Kidney epithelial cell (primary cell): ENCODE results near the gene PCSK7. TPM values are rescaled to one million over a fixed set of nuclear protein-coding genes. Genes with fewer than 3 reads are reported as not detected.

Experiments
- DNase-seq: peaks from one replicate; pipeline ENCODE4 v3.0.0-alpha.2; 2010; ENCODE audit warnings: low read depth
- H3K27me3 ChIP-seq: 2 replicates; pipeline ENCODE4 v1.6.0; 2011; ENCODE audit warnings: low read length; ENCODE audit not compliant: control insufficient read depth, insufficient read depth
- H3K36me3 ChIP-seq: 2 replicates; pipeline ENCODE4 v1.5.1; 2011; ENCODE audit warnings: low read length; ENCODE audit not compliant: control insufficient read depth, insufficient read depth
- H3K4me3 ChIP-seq: 2 replicates; pipeline ENCODE4 v1.5.1; 2011; ENCODE audit warnings: low read depth, mild to moderate bottlenecking, control low read depth, low read length
- CTCF ChIP-seq: IDR thresholded peaks from 2 replicates; pipeline ENCODE4 v1.5.1; 2011; ENCODE audit warnings: mild to moderate bottlenecking, moderate library complexity, low read length, control low read depth, inconsistent platforms; ENCODE audit not compliant: insufficient read depth, poor library complexity, severe bottlenecking
- total RNA-seq: library from RNA; depleted of rRNA; stranded (reverse); fragments of >200 nt; gene quantifications from 2 replicates; pipeline ENCODE4 v1.2.3, GENCODE V29; 2015

PCSK7 gene
- total RNA-seq, 1 donor from 2014 or later, result 38.3 TPM

- Histone ChIP-seq H3K36me3 (no peaks in the 10 kb centered on the region), H3K4me3 (no peak overlapping the region), H3K27me3 (no peaks in the 10 kb centered on the region)
- no peak for TF ChIP-seq CTCF
- DNase-seq, result no peak
Observed at GRCh38 chr11:117176186-117176585, 55.7 kb downstream of the PCSK7 start.

GRCh38 chr11:117175781-117176180 is 56.1 kb downstream of the PCSK7 start:
- H3K27me3 ChIP-seq, result no peaks in the 10 kb centered on the region
- H3K36me3 ChIP-seq, result no peaks in the 10 kb centered on the region
- TF ChIP-seq CTCF, result no peak
- H3K4me3 ChIP-seq, result no peak overlapping the region
- no peak for DNase-seq

GRCh38 chr11:117175104-117175503 is 56.8 kb downstream of the PCSK7 start:
- no peaks in the 10 kb centered on the region for H3K27me3 ChIP-seq
- TF ChIP-seq CTCF, result no peak
- H3K4me3 ChIP-seq, result no peak overlapping the region
- no peaks in the 10 kb centered on the region for H3K36me3 ChIP-seq
- DNase-seq, result no peak

- no peak for DNase-seq
- Histone ChIP-seq H3K27me3 (no peaks in the 10 kb centered on the region), H3K4me3 (no peak overlapping the region), H3K36me3 (no peaks in the 10 kb centered on the region)
- no peak for TF ChIP-seq CTCF
Observed at GRCh38 chr11:117172724-117173421, 59.0 kb downstream of the PCSK7 start.

GRCh38 chr11:117171404-117172061 is 60.3 kb downstream of the PCSK7 start:
- Histone ChIP-seq H3K4me3 (no peak overlapping the region), H3K27me3 (no peaks in the 10 kb centered on the region), H3K36me3 (no peaks in the 10 kb centered on the region)
- no peak for TF ChIP-seq CTCF
- no peak for DNase-seq

- no peaks in the 10 kb centered on the region for H3K36me3 ChIP-seq
- no peak for TF ChIP-seq CTCF
- DNase-seq, result no peak
- no peaks in the 10 kb centered on the region for H3K27me3 ChIP-seq
- no peak overlapping the region for H3K4me3 ChIP-seq
Observed at GRCh38 chr11:117171007-117171403, 60.9 kb downstream of the PCSK7 start.
